Smooth muscle cell (in vitro differentiated cells): ENCODE measurements around the gene AP2M1. TPM values are rescaled to one million over a fixed set of nuclear protein-coding genes. Genes with fewer than 3 reads are reported as not detected.

Source experiments
- DNase-seq: peaks from one replicate; lab custom pipeline; 2025; ENCODE audit not compliant: unreplicated experiment; lab: John Stamatoyannopoulos, UW
- H2AFZ ChIP-seq: fragments of 200-600 bp; sonication (generic); 2 replicates; pipeline ENCODE4 v1.6.0; 2016; ENCODE audit warnings: antibody characterized with exemption, low read depth, mild to moderate bottlenecking
- H3F3A ChIP-seq: fragments of 200-600 bp; sonication (generic); 2 replicates; pipeline ENCODE4 v1.6.0; 2017; ENCODE audit warnings: antibody characterized with exemption, low read depth
- H3K27ac ChIP-seq: fragments of 200-600 bp; sonication (generic); 2 replicates; pipeline ENCODE4 v1.5.1; 2016; ENCODE audit warnings: low read depth, mild to moderate bottlenecking
- H3K27me3 ChIP-seq: fragments of 200-600 bp; sonication (generic); 2 replicates; pipeline ENCODE4 v1.6.1; 2016; ENCODE audit warnings: low read depth, mild to moderate bottlenecking
- H3K36me3 ChIP-seq: fragments of 200-600 bp; sonication (generic); 2 replicates; pipeline ENCODE4 v1.5.1; 2016; ENCODE audit warnings: low read depth
- H3K4me1 ChIP-seq: fragments of 200-600 bp; sonication (generic); 2 replicates; pipeline ENCODE4 v1.5.1; 2016; ENCODE audit warnings: low read depth
- H3K4me2 ChIP-seq: fragments of 200-600 bp; sonication (generic); 2 replicates; pipeline ENCODE4 v1.6.0; 2016; ENCODE audit warnings: mild to moderate bottlenecking
- H3K4me3 ChIP-seq: fragments of 200-600 bp; sonication (generic); 2 replicates; pipeline ENCODE4 v1.5.1; 2016; ENCODE audit warnings: mild to moderate bottlenecking
- H3K79me2 ChIP-seq: fragments of 200-600 bp; sonication (generic); 2 replicates; pipeline ENCODE4 v1.6.0; 2016; ENCODE audit warnings: low read depth, mild to moderate bottlenecking
- H3K9ac ChIP-seq: fragments of 200-600 bp; sonication (generic); 2 replicates; pipeline ENCODE4 v1.6.0; 2016; ENCODE audit warnings: low read depth
- H3K9me3 ChIP-seq: fragments of 200-600 bp; sonication (generic); replicated peaks from 2 replicates; pipeline ENCODE4 v1.5.1; 2016; ENCODE audit warnings: low read depth
- H4K20me1 ChIP-seq: fragments of 200-600 bp; sonication (generic); 2 replicates; pipeline ENCODE4 v1.6.0; 2016; ENCODE audit warnings: low read depth
- CTCF ChIP-seq: fragments of 200-600 bp; sonication (generic); IDR thresholded peaks from 2 replicates; pipeline ENCODE4 v1.5.1; 2017; ENCODE audit warnings: borderline replicate concordance, mild to moderate bottlenecking, antibody characterized with exemption; ENCODE audit not compliant: insufficient read depth, poor library complexity, severe bottlenecking
- WGBS: methylation state at CpG from one replicate; pipeline ENCODE4 v1.1.7; 2016; ENCODE audit warnings: low lambda C conversion rate; 5-methylcytosine and 5-hydroxymethylcytosine counted together
- polyA plus RNA-seq: library from polyadenylated mRNA; unstranded; fragments of >200 nt; fragmentation: Nextera tagmentation; extraction: Ambion mirVana; gene quantifications from 2 replicates; pipeline ENCODE4 v1.2.1, GENCODE V29; 2016
- total RNA-seq: library from RNA; depleted of rRNA; stranded (reverse); fragments of >200 nt; gene quantifications from 2 replicates; pipeline ENCODE4 v1.2.3, GENCODE V29; 2014

AP2M1 gene
- total and polyA plus RNA-seq, 2 experiments from 2014 or later = 444 to 784 TPM

- H3K4me1 ChIP-seq = peaks cover 18% of the 10 kb centered on the region
- DNase-seq = no peak
These were observed 1.8 kb upstream of the AP2M1 start for GRCh38 chr3:184172681-184173373.

GRCh38 chr3:184173374-184173722, 1.3 kb upstream of the AP2M1 start:
- peaks cover 24% of the 10 kb centered on the region for H3K4me1 ChIP-seq
- no peaks in the 10 kb centered on the region for H3K36me3 ChIP-seq
- H4K20me1 ChIP-seq = peaks cover 26% of the 10 kb centered on the region
- H3K27ac ChIP-seq = peak overlapping the region; percentile 61
- peaks cover 53% of the 10 kb centered on the region for H3F3A ChIP-seq
- no peak for DNase-seq
- H3K4me3 ChIP-seq = no peak overlapping the region
- no peak overlapping the region for H3K9ac ChIP-seq
- WGBS = 100% methylated on average over 2 of the region's 2 CpGs
- H3K79me2 ChIP-seq = peaks cover 23% of the 10 kb centered on the region
- no peaks in the 10 kb centered on the region for H3K9me3 ChIP-seq
- no peak overlapping the region for H2AFZ ChIP-seq
- no peaks in the 10 kb centered on the region for H3K27me3 ChIP-seq
- TF ChIP-seq CTCF = no peak
- no peak overlapping the region for H3K4me2 ChIP-seq

More at GRCh38 chr3:184172681-184173373, 1.8 kb upstream of the AP2M1 start:
- no peak overlapping the region for H3K4me3 ChIP-seq
- no peaks in the 10 kb centered on the region for H3K36me3 ChIP-seq
- TF ChIP-seq CTCF = no peak
- peak overlapping the region; percentile 61 for H3K27ac ChIP-seq
- H3K9me3 ChIP-seq = no peaks in the 10 kb centered on the region
- H3K27me3 ChIP-seq = no peaks in the 10 kb centered on the region
- no peak overlapping the region for H2AFZ ChIP-seq
- peaks cover 25% of the 10 kb centered on the region for H4K20me1 ChIP-seq
- 79% methylated on average over 5 of the region's 5 CpGs for WGBS
- peaks cover 18% of the 10 kb centered on the region for H3K79me2 ChIP-seq
- peaks cover 53% of the 10 kb centered on the region for H3F3A ChIP-seq
- H3K9ac ChIP-seq = no peak overlapping the region
- no peak overlapping the region for H3K4me2 ChIP-seq

GRCh38 chr3:184174284-184174645, 390 bp upstream of the AP2M1 start:
- H3K9ac ChIP-seq = peak overlapping the region; percentile 13
- peaks cover 54% of the 10 kb centered on the region for H3F3A ChIP-seq
- H3K79me2 ChIP-seq = peaks cover 33% of the 10 kb centered on the region
- H4K20me1 ChIP-seq = peaks cover 33% of the 10 kb centered on the region
- H3K9me3 ChIP-seq = no peaks in the 10 kb centered on the region
- no peaks in the 10 kb centered on the region for H3K36me3 ChIP-seq
- no peak for DNase-seq
- no peak for TF ChIP-seq CTCF
- H2AFZ ChIP-seq = no peak overlapping the region
- H3K27ac ChIP-seq = peak overlapping the region; percentile 61
- H3K4me3 ChIP-seq = no peak overlapping the region
- WGBS = 19% methylated on average over 4 of the region's 4 CpGs
- no peak overlapping the region for H3K4me2 ChIP-seq
- no peaks in the 10 kb centered on the region for H3K27me3 ChIP-seq
- peaks cover 24% of the 10 kb centered on the region for H3K4me1 ChIP-seq

- Histone ChIP-seq H3K27me3 (no peaks in the 10 kb centered on the region), H3K4me1 (peaks cover 24% of the 10 kb centered on the region), H3K79me2 (peaks cover 45% of the 10 kb centered on the region), H3F3A (peaks cover 62% of the 10 kb centered on the region), H4K20me1 (peaks cover 45% of the 10 kb centered on the region), H3K4me3 (peak overlapping the region; percentile 99), H3K27ac (peak overlapping the region; percentile 94), H3K9ac (peak overlapping the region; percentile 99), H3K4me2 (peak overlapping the region; percentile 98), H3K36me3 (no peaks in the 10 kb centered on the region), H2AFZ (no peak overlapping the region), H3K9me3 (no peaks in the 10 kb centered on the region)
- no peak for DNase-seq
- no peak for TF ChIP-seq CTCF
- 5% methylated on average over 8 of the region's 8 CpGs for WGBS
These were observed 851 bp downstream of the AP2M1 start for GRCh38 chr3:184175506-184175905.
